ENCODE measurements around the gene MED26. TPM values are rescaled to one million over a fixed set of nuclear protein-coding genes. Genes with fewer than 3 reads are reported as not detected.
"Not testable (repeated sequence)": the region's sequence is repeated elsewhere in the genome, so short reads cannot be mapped to it uniquely, and the experiment has no call there.

MED26 gene, protein sequence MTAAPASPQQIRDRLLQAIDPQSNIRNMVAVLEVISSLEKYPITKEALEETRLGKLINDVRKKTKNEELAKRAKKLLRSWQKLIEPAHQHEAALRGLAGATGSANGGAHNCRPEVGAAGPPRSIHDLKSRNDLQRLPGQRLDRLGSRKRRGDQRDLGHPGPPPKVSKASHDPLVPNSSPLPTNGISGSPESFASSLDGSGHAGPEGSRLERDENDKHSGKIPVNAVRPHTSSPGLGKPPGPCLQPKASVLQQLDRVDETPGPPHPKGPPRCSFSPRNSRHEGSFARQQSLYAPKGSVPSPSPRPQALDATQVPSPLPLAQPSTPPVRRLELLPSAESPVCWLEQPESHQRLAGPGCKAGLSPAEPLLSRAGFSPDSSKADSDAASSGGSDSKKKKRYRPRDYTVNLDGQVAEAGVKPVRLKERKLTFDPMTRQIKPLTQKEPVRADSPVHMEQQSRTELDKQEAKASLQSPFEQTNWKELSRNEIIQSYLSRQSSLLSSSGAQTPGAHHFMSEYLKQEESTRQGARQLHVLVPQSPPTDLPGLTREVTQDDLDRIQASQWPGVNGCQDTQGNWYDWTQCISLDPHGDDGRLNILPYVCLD
- total RNA-seq: 11.3 TPM

DNA sequence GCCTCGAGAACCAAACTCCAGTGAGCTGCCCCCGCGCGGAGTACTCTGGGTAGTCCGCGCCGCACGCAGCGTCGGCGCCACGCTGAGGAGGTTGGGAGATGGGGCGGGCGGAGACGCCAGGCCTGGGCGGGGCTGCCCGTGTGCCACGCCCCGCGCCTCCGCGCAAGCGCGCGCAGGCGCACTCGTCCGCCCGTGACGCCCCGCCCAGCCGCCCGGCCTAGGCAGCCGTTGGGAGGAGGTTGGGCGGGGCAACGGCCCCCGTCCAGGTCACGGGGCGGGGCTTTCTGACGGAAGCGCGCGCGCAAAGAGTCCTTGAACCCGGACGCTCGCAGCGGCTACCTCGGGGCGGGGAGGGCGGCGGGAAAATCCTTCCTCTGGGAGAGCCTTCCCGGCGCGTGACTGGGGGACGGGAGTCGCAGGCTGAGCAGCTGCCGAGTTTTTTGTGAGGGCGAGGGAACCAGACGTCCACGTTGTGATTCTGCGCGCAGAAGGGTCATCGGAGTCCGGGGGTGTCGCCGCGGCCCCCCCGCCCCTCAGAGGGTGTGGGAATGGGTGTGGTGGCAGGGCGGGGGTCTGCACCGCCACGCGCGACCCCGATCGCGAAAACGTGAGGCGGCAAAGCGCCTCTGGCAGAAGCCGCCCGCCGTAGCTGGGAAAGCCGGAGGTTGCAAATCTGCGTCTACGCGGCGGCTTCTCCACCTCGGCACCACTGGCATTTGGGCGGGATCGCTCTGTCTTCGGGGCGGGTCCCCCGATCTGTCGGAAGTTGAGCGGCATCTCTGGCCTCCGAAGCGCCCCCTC lies at the start of gene MED26:
Gene MED26, minus strand, starts transcription at position 22 of the 801 bp plus-strand sequence. CDS start 261 bp downstream, outside the sequence.
- peak in 1 of 2 donors; percentile 92 for DNase-seq (ENCODE audit: extremely low spot score in 2 of 2)
- peaks cover 34% of the 10 kb centered on the region for H3K4me1 ChIP-seq
- intact Hi-C loops (cut with DNase I): loop anchor here (2.0 kb wide), 1 partner anchor 56 kb away; the partner anchor contains the start of gene SLC35E1
- TF ChIP-seq POLR2AphosphoS5 (IDR thresholded peaks at IDR 0.05; ENCODE audit: insufficient read depth in 1 of 2, low read depth in 1 of 2): peak; percentile 69 to 94
- TF ChIP-seq POLR2A (IDR thresholded peaks at IDR 0.05): peak in 1 of 2 donors; percentile 60
- TF ChIP-seq, protein P1, sequence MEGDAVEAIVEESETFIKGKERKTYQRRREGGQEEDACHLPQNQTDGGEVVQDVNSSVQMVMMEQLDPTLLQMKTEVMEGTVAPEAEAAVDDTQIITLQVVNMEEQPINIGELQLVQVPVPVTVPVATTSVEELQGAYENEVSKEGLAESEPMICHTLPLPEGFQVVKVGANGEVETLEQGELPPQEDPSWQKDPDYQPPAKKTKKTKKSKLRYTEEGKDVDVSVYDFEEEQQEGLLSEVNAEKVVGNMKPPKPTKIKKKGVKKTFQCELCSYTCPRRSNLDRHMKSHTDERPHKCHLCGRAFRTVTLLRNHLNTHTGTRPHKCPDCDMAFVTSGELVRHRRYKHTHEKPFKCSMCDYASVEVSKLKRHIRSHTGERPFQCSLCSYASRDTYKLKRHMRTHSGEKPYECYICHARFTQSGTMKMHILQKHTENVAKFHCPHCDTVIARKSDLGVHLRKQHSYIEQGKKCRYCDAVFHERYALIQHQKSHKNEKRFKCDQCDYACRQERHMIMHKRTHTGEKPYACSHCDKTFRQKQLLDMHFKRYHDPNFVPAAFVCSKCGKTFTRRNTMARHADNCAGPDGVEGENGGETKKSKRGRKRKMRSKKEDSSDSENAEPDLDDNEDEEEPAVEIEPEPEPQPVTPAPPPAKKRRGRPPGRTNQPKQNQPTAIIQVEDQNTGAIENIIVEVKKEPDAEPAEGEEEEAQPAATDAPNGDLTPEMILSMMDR (IDR thresholded peaks at IDR 0.05): no peak
- H3K27ac ChIP-seq: peak within 1 kb of the TSS; percentile 93
- H3K4me3 ChIP-seq: peak within 1 kb of the TSS; percentile 97 to 100
- H3K36me3 ChIP-seq: peaks cover 0 to 12% of the 10 kb centered on the region in 2 donors
- H3K27me3 ChIP-seq: no peaks in the 10 kb centered on the region
- no peaks in the 10 kb centered on the region for H3K9me3 ChIP-seq

DNA sequence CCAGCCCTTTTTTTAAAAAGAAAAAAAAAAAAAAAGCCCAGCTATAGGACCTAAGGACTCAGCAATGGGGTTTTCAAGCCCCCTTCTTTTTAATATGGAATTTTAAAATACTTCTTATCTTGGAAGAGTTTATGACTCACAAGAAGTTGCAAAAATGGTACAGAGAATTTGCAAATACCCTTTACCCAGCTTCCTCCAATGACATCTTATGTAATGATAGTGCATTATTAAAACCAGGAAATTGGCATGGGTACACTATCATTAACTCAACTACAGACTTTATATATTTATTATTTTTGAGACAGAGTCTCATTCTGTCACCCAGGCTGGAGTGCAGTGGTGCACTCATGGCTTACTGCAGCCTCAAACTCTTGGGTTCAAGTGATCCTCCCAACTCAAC lies 49.1 kb upstream of the MED26 start:
- no peak for DNase-seq (ENCODE audit: extremely low spot score in 2 of 2)
- H3K36me3 ChIP-seq: peaks cover 0 to 11% of the 10 kb centered on the region in 2 donors
- no peak overlapping the region for H3K27ac ChIP-seq
- TF ChIP-seq, protein P1 (IDR thresholded peaks at IDR 0.05): no peak
- TF ChIP-seq POLR2A (IDR thresholded peaks at IDR 0.05): no peak
- TF ChIP-seq POLR2AphosphoS5 (IDR thresholded peaks at IDR 0.05; ENCODE audit: insufficient read depth in 1 of 2, low read depth in 1 of 2): no peak
- no peaks in the 10 kb centered on the region for H3K4me1 ChIP-seq
- no peak overlapping the region for H3K4me3 ChIP-seq
- intact Hi-C loops (cut with DNase I): no loop called here
- no peaks in the 10 kb centered on the region for H3K9me3 ChIP-seq
- no peaks in the 10 kb centered on the region for H3K27me3 ChIP-seq

DNA sequence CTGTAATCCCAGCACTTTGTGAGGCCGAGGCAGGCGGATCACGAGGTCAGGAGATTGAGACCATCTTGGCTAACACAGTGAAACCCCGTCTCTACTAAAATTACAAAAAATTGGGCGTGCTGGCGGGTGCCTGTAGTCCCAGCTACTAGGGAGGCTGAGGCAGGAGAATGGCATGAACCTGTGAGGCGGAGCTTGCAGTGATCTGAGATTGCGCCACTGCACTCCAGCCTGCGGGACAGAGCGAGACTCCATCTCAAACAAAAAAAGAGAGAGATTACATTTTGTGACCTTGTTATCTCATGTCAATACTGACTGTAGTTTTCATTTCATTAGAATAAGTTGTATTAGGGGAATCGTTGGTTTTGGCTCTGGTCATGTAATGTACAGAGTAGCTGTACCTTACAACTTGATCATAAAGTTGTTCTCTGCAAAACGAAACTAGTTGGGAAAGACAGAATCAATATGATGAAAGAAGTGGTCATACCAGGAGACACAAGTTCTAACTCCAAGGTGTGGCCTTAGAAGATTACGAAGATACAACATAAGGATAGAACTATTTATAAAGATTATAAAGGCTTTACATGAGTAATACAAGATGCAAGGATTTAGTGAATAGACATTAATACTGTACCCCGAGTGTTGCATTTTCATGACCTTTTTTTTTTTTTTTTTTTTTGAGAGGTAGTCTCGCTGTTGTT lies 48.2 kb upstream of the MED26 start:
- Histone ChIP-seq H3K4me3 (no peak overlapping the region), H3K4me1 (no peaks in the 10 kb centered on the region), H3K27ac (no peak overlapping the region), H3K9me3 (no peaks in the 10 kb centered on the region), H3K36me3 (peaks cover 0 to 11% of the 10 kb centered on the region in 2 donors), H3K27me3 (no peaks in the 10 kb centered on the region)
- intact Hi-C loops (cut with DNase I): no loop called here
- TF ChIP-seq, protein P1 (IDR thresholded peaks at IDR 0.05): no peak
- no peak for TF ChIP-seq POLR2A (IDR thresholded peaks at IDR 0.05)
- TF ChIP-seq POLR2AphosphoS5 (IDR thresholded peaks at IDR 0.05; ENCODE audit: insufficient read depth in 1 of 2, low read depth in 1 of 2): no peak
- DNase-seq (ENCODE audit: extremely low spot score in 2 of 2): no peak

GRCh38 chr19:16673839-16674238 lies 45.8 kb upstream of the MED26 start:
- H3K4me3 ChIP-seq; H3K9me3 ChIP-seq; H3K27me3 ChIP-seq; DNase-seq (ENCODE audit: extremely low spot score in 2 of 2); intact Hi-C loops (cut with DNase I); H3K27ac ChIP-seq; H3K4me1 ChIP-seq; H3K36me3 ChIP-seq: not testable (repeated sequence)

- TF ChIP-seq, protein P1 (IDR thresholded peaks at IDR 0.05): no peak
- TF ChIP-seq POLR2AphosphoS5 (IDR thresholded peaks at IDR 0.05; ENCODE audit: insufficient read depth in 1 of 2, low read depth in 1 of 2) (no peak), POLR2A (IDR thresholded peaks at IDR 0.05) (no peak)
- DNase-seq (ENCODE audit: extremely low spot score in 2 of 2): no peak
- intact Hi-C loops (cut with DNase I): no loop called here
- Histone ChIP-seq H3K27me3 (no peaks in the 10 kb centered on the region), H3K9me3 (no peaks in the 10 kb centered on the region), H3K4me3 (no peak overlapping the region), H3K4me1 (no peaks in the 10 kb centered on the region), H3K36me3 (no peaks in the 10 kb centered on the region), H3K27ac (no peak overlapping the region)
Measured at GRCh38 chr19:16673231-16673630, 45.2 kb upstream of the MED26 start.

Measured in vagina (tissue), 2 donors.